ENCODE results near the gene PLBD1. TPM values are rescaled to one million over a fixed set of nuclear protein-coding genes. Genes with fewer than 3 reads are reported as not detected.

The PLBD1 gene
- total RNA-seq, 2 experiments from 2014 or later = 0.54 to 0.61 TPM

DNA sequence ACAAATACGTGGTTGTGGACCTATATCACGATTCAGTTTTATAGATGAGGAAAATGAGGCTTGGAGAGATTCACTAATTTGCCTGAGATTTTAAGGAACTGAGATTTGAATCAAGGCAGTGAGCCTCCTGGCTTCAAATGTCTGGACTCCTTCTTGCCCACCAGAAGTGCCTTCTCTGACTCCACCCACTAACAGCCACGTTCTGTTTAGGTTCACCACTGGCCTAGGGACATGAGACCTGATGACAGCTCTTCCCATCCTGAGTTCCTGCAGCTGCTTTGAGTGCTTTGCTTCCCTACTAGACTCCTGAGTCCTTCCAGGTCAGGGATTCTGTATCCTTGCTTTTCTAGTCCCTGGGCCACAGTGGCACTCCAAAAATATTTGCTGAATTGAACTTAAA lies 57.1 kb downstream of the PLBD1 start:
- Histone ChIP-seq H2AFZ (ENCODE audit: low read length) (no peak overlapping the region), H3K4me3 (ENCODE audit: low read depth, low read length, poor library complexity, severe bottlenecking) (no peak overlapping the region), H4K20me1 (ENCODE audit: insufficient read depth, low read length) (no peaks in the 10 kb centered on the region), H3K36me3 (ENCODE audit: insufficient read depth, low read length) (peaks cover 5% of the 10 kb centered on the region; the same call in 1 of the 2 replicates), H3K9me2 (ENCODE audit: insufficient read depth, low read length) (no peaks in the 10 kb centered on the region), H3K4me2 (ENCODE audit: low read length) (no peak overlapping the region), H3K79me2 (ENCODE audit: insufficient read depth, low read depth, low read length) (no peaks in the 10 kb centered on the region), H3K27ac (ENCODE audit: low read depth, low read length, poor library complexity, severe bottlenecking) (no peak overlapping the region), H3K4me1 (ENCODE audit: insufficient read depth, low read length, poor library complexity, severe bottlenecking) (peaks cover 6% of the 10 kb centered on the region), H3K9me3 (ENCODE audit: low read length) (no peaks in the 10 kb centered on the region)
- intact Hi-C loops (cut with micrococcal nuclease; ENCODE audit: unreplicated experiment) = no loop called here
- POLR2A ChIA-PET = interaction anchor here (0.6 kb wide), 1 partner anchor 239 kb away, joined by 3 read pairs; no protein-coding TSS in a partner anchor
- TF ChIP-seq CTCF (conservative IDR thresholded peaks at IDR 0.05; ENCODE audit: low read length) (no peak), EZH2phosphoT487 (IDR thresholded peaks at IDR 0.05; ENCODE audit: borderline replicate concordance, low read depth, low read length) (no peak)
- BruUV-seq (replicated peaks) = no TSS peak
- CTCF ChIA-PET (ENCODE audit: unreplicated experiment) = no interaction called here
- peak; percentile 23 for DNase-seq (ENCODE audit: low spot score)

- DNase-seq (ENCODE audit: low spot score) = no peak
- H4K20me1 ChIP-seq (ENCODE audit: insufficient read depth, low read length) = no peaks in the 10 kb centered on the region
- no TSS peak for BruUV-seq (replicated peaks)
- H3K4me2 ChIP-seq (ENCODE audit: low read length) = no peak overlapping the region
- no peaks in the 10 kb centered on the region for H3K4me1 ChIP-seq (ENCODE audit: insufficient read depth, low read length, poor library complexity, severe bottlenecking)
- H3K4me3 ChIP-seq (ENCODE audit: low read depth, low read length, poor library complexity, severe bottlenecking) = no peak overlapping the region
- no peak overlapping the region for H2AFZ ChIP-seq (ENCODE audit: low read length)
- H3K9me3 ChIP-seq (ENCODE audit: low read length) = no peaks in the 10 kb centered on the region
- no peaks in the 10 kb centered on the region for H3K9me2 ChIP-seq (ENCODE audit: insufficient read depth, low read length)
- ChIA-PET POLR2A (interaction anchor here (0.5 to 1.2 kb wide), 3 partner anchors 49 to 1959 kb away, joined by 3 to 6 read pairs (median 3); no protein-coding TSS in a partner anchor), CTCF (ENCODE audit: unreplicated experiment) (interaction anchor here (0.6 kb wide), 2 partner anchors 85 to 242 kb away, joined by 3 read pairs; no protein-coding TSS in a partner anchor)
- TF ChIP-seq CTCF (conservative IDR thresholded peaks at IDR 0.05; ENCODE audit: low read length) (no peak), EZH2phosphoT487 (IDR thresholded peaks at IDR 0.05; ENCODE audit: borderline replicate concordance, low read depth, low read length) (no peak)
- H3K79me2 ChIP-seq (ENCODE audit: insufficient read depth, low read depth, low read length) = no peaks in the 10 kb centered on the region
- intact Hi-C loops (cut with micrococcal nuclease; ENCODE audit: unreplicated experiment) = no loop called here
- H3K27ac ChIP-seq (ENCODE audit: low read depth, low read length, poor library complexity, severe bottlenecking) = no peak overlapping the region
- H3K36me3 ChIP-seq (ENCODE audit: insufficient read depth, low read length) = peaks cover 23% of the 10 kb centered on the region
Observed at GRCh38 chr12:14505626-14506596, 61.8 kb downstream of the PLBD1 start.

DNA sequence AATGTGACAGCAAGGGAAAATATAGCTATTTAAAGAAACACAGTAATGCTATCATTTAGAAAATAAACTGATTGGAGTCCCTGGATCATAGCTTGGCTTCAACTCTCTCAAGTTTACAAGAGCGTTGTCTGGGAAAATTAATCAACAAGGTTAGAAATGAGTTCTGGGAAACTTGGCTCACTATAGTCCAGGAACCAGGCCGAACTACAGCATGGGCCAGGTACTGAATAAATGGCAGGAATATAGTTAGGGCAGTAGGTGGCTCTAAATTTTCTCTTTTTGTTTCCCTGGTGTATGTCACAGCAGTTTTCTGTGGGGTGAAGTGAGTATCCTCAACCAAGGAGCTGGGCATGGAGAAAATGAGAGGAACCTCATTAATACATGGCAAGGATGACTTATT lies 72.4 kb downstream of the PLBD1 start:
- peaks cover 77% of the 10 kb centered on the region for H3K36me3 ChIP-seq (ENCODE audit: insufficient read depth, low read length)

More for the DNA sequence above, 72.4 kb downstream of the PLBD1 start:
- DNase-seq (ENCODE audit: low spot score) = no peak
- Histone ChIP-seq H3K9me2 (ENCODE audit: insufficient read depth, low read length) (no peaks in the 10 kb centered on the region), H3K4me2 (ENCODE audit: low read length) (no peak overlapping the region), H4K20me1 (ENCODE audit: insufficient read depth, low read length) (no peaks in the 10 kb centered on the region), H3K9me3 (ENCODE audit: low read length) (no peaks in the 10 kb centered on the region), H3K4me1 (ENCODE audit: insufficient read depth, low read length, poor library complexity, severe bottlenecking) (no peaks in the 10 kb centered on the region), H3K4me3 (ENCODE audit: low read depth, low read length, poor library complexity, severe bottlenecking) (no peak overlapping the region), H3K79me2 (ENCODE audit: insufficient read depth, low read depth, low read length) (no peaks in the 10 kb centered on the region), H2AFZ (ENCODE audit: low read length) (no peak overlapping the region), H3K27ac (ENCODE audit: low read depth, low read length, poor library complexity, severe bottlenecking) (no peak overlapping the region)
- ChIA-PET POLR2A (no interaction called here), CTCF (ENCODE audit: unreplicated experiment) (no interaction called here)
- intact Hi-C loops (cut with micrococcal nuclease; ENCODE audit: unreplicated experiment) = no loop called here
- no peak for TF ChIP-seq CTCF (conservative IDR thresholded peaks at IDR 0.05; ENCODE audit: low read length)
- no peak for TF ChIP-seq EZH2phosphoT487 (IDR thresholded peaks at IDR 0.05; ENCODE audit: borderline replicate concordance, low read depth, low read length)
- no TSS peak for BruUV-seq (replicated peaks)
